ENCODE results near the gene ULK4. TPM values are rescaled to one million over a fixed set of nuclear protein-coding genes. Genes with fewer than 3 reads are reported as not detected.

ULK4 gene
- total and polyA plus RNA-seq, 2 of the 8 experiments (the other 6 are each of a cell fraction or from before 2014, with no cell fraction given): 3.0 to 10.8 TPM

GRCh38 chr3:41668379-41668778, 293.5 kb downstream of the ULK4 start (continued):
- TF ChIP-seq CTBP2 (IDR thresholded peaks at IDR 0.05; ENCODE audit: borderline replicate concordance, insufficient read depth, insufficient read length, low read length): no peak

Data from H1 (cell line).